Esophagus squamous epithelium (tissue), 4 donors: ENCODE measurements around the gene MAGI1.

Experiments
- CTCF ChIP-seq, 6 experiments: fragments of 450-650 bp in 4 of 6; fragments of 200-600 bp in 2 of 6; sonication (generic) in 2 of 6; IDR thresholded peaks; one replicate each; pipeline ENCODE4 v1.5.1; 2016 to 2019; ENCODE audit warnings: antibody characterized with exemption in 6 of 6, mild to moderate bottlenecking in 4 of 6, moderate library complexity in 4 of 6
- POLR2A ChIP-seq, 4 donors: fragments of 450-650 bp; IDR thresholded peaks; one replicate each; pipeline ENCODE4 v1.6.1; 2017; ENCODE audit warnings: antibody characterized with exemption in 4 of 4, mild to moderate bottlenecking in 4 of 4, moderate library complexity in 3 of 4

GRCh38 chr3:65439641-65440284 is 599.0 kb downstream of the MAGI1 start:
- TF ChIP-seq CTCF (IDR thresholded peaks at IDR 0.05) (peak in 5 of 6 experiments; percentile 26 to 64 (median 41)), POLR2A (IDR thresholded peaks at IDR 0.05) (no peak)
